GM18511 (cell line): Measurements from ENCODE around the gene TMEM44.
A peak's percentile ranks its signal among the peaks of the same experiment; 100 is the strongest.
"Not testable (repeated sequence)": the region's sequence is repeated elsewhere in the genome, so short reads cannot be mapped to it uniquely, and the experiment has no call there.

Experiments used
- ATAC-seq: cut with Tn5 transposase; IDR thresholded peaks from one replicate; pipeline ENCODE4 v1.9.1; 2021; ENCODE audit warnings: mild to moderate bottlenecking, moderate library complexity; ENCODE audit not compliant: unreplicated experiment

TMEM44 gene

GRCh38 chr3:194610689-194611088 lies 22.5 kb downstream of the TMEM44 start:
- ATAC-seq: no peak

DNA sequence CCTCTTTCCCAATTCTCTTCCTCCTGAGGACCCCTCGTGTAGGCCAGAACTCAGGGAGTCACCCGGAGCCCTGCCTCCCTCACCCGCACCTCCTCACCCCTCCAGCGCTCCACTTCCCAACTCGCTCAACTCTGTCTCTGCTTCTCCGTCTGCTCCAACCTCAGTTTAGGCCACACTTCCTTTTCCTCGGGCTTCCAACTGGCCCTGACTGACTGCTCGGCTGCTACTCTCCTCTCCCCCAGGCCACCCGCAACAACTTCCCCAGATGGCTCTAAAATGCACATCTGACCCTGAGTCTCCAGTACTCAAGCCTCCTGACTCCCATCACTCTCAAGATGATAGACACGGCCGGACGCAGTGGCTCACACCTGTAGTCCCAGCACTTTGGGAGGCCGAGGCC lies 23.6 kb downstream of the TMEM44 start:
- no peak for ATAC-seq

DNA sequence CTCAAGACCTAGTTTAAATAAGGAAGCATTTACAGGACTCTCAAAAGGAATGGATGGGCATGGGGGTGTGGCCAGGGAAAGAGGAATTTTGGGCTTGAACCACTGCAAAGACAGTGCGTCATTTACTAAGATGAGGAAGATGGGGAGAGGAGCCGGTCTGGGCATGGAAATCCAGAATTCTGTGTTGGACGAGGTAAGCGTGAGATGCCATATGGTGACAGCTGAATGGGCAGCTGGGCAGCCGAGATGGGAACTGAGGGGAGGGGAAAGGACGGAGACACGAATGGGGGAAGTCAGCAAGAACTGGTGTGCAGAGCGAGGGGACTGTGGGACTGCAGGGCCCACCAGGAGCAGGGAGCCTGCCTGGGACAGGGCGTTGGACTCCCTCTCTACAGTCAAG lies 24.2 kb downstream of the TMEM44 start:
- no peak for ATAC-seq

GRCh38 chr3:194607592-194608389 lies 25.4 kb downstream of the TMEM44 start:
- ATAC-seq: no peak

DNA sequence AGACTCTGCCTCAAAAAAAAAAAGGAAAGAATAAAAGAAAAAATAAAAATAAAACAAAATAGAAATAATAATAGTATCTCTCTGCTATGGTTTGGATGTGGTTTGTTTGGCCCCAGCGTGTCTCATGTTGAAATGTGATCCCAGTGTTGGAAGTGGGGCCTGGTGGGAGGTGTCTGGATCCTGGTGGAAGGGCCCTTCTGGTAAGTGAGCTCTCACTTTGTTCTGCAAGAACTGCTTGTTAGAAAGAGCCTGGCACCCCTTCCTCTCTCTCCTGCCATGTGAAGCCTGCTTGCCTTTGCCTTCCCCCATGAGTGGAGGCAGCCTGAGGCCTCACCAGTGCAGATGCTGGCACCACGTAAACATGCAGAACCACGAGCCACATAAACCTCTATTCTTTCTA lies 26.3 kb downstream of the TMEM44 start:
- ATAC-seq: no peak

- ATAC-seq: no peak
Measured at GRCh38 chr3:194606163-194606562, 27.1 kb downstream of the TMEM44 start.

DNA sequence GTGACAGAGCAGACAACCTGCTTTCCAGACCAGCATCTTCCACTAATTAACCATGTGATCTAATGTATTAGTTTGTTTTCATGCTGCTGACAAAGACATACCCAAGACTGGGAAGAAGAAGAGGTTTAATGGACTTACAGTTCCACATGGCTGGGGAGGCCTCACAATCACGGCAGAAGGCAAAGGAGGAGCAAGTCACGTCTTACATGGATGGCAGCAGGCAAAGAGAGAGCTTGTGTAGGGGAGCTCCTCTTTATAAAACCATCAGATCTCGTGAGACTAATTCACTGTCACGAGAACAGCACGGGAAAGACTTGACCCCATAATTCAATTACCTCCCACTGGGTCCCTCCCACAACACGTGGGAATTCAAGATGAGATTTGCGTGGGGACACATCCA lies 27.9 kb downstream of the TMEM44 start:
- not testable (repeated sequence) for ATAC-seq

DNA sequence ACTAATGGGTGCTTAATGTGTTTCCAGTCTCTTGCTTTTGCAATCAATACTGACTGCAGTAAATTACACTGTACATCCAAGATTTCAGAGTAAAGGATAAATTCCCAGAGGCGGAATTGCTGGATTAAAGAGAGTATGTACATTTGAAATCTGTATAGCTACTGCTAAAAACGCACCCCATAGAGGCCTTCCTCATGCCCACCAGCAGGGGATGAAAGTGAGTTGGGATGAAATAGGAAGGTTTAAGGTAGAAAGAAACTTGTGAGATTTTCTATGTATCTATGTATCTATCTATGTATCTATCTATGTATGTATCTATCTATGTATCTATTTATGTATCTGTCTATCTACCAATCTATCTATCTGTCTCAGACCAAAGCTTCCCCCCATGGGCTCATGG lies 28.4 kb downstream of the TMEM44 start:
- no peak for ATAC-seq

DNA sequence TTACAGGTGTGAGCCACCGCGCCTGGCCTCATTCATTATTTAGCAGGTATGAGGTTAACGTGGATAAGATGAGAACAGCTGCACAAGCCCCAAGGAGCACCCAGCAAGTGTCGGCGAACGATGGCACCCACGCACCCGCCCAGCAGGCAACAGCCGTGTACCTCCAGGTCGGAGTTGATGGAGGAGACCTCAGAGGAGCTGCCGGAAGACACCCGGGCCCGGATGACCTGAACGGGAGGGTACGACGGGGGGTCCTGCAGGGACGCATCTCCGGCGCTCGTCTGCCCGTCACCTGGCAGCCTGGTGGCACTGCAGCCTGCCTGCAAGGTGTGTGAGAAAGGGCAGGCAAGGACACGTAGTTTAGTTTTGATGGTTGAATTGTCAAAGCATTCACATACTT lies 29.1 kb downstream of the TMEM44 start:
- no peak for ATAC-seq

- ATAC-seq: no peak
Measured at GRCh38 chr3:194602669-194603171, 30.5 kb downstream of the TMEM44 start.

DNA sequence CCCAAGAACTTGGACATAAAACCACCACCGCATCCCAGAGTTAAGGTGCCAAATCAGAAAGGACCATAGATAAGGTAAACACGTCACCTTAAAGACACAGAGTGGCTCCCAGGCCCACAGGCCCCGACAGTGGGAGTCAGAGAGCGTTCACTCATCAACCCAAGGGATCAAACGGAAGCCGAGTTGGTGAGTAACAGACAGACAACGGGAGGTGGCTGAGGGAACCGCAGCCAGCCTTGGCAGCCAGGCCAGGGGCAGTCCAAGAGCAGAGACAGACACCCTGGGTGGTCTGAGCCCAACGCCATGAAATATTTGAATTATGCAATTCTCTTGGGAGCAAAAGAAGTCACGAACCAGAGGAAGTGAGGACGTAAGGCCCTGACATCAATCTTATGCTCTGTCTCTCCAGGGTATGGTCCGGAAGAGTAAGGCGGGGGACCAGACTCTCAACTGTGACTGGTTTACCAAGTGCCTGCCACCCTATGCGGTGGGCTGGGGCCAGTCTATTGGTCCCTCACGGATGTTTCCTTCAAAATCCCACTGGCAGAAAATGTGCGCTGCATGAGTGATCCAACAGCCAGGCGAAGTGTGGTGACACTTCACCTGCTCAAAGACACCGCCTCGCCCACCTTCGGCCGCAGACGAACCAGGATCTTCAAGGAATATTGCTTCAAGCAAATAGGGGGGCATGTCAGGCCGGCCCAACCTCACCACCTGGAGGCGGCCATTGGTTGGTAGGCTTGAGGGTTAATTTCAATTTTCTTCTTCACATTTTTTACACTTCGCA lies 34.3 kb downstream of the TMEM44 start:
- no peak for ATAC-seq

DNA sequence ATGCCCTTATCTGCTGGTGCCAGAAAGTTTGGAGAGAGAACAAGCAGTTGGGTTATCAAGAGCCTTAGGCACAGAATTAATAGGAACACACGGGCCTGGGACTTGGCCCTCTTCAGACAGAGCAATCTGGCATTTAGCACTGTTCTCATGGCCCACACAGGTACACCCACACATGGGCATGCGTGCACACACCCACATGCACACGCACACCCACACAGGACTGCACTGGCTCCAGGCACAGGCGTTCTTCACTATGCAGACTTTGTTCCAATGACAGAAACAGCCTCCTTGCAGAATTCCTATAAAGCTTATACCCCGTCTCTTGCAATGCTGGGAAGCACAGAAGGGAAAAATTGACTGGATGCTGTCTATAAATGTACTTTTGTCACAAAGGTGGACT lies 36.3 kb downstream of the TMEM44 start:
- ATAC-seq: no peak

- ATAC-seq: no peak
Measured at GRCh38 chr3:194592798-194593752, 40.1 kb downstream of the TMEM44 start.

- no peak for ATAC-seq
Measured at GRCh38 chr3:194588741-194589140, 44.5 kb downstream of the TMEM44 start.

- ATAC-seq: no peak
Measured at GRCh38 chr3:194588236-194588635, 45.0 kb downstream of the TMEM44 start.

DNA sequence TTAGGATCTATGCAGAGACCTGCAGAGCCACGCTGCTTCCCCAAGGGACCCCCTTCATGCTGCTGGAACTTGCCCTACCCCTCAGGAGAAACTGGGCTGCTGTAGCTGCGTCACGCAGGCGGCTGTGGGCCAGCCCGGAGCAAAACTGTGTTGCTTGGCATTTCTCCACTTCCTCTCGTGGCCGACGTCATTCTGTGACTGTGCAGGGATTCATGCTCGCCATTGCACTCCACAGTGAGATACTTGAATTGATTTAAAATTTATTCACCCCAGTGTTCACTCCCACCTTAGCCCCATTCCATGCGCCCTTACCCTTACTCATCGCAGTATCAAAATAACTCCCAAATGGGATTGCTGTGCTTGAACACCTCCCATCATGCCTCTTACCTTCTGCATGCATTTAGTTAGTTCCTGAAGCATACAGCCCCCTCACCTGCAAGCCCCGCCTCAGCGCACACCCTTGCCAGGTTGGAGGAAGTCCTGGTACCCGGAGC lies 45.7 kb downstream of the TMEM44 start:
- no peak for ATAC-seq

GRCh38 chr3:194586836-194587235 lies 46.4 kb downstream of the TMEM44 start:
- ATAC-seq: no peak

- ATAC-seq: no peak
Measured at GRCh38 chr3:194585880-194586281, 47.3 kb downstream of the TMEM44 start.

GRCh38 chr3:194584866-194585265 lies 48.4 kb downstream of the TMEM44 start:
- ATAC-seq: no peak

DNA sequence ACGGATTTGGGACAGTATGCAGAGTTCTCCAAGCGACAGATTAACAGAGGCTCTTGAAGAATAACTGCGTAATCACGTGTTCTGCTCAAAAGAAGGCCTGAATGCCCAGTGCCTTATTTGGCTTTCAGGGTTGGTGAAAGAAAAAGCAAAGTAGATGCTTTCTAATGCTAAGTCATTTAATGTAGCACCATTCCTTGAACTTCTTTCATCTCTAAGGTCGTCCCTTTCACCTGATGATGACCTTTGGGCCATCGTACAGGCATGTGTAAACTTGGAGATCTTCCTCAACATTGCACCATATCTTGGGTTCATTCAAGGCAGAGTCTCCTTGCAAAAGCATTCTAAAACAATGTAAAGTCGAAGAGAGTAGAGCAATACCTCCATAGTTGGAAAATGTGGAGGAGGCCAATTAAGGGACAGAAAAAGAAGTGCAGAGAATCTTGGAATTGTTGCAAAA lies 48.9 kb downstream of the TMEM44 start:
- ATAC-seq: peak; percentile 9
